Right kidney (tissue), 9 donors: ENCODE results near the gene CXorf49B.
"Not testable (repeated sequence)": the region's sequence is repeated elsewhere in the genome, so short reads cannot be mapped to it uniquely, and the experiment has no call there.

ENCODE experiments used
- DNase-seq: peaks from one replicate; pipeline ENCODE4 v3.0.0-alpha.2; 2016
- long read RNA-seq, 8 donors: transcript quantifications; one replicate each; lab custom pipeline, GENCODE V29; 2026

CXorf49B gene
- long read RNA-seq, donor 1: 0 reads
- long read RNA-seq, donor 2: 0 reads
- long read RNA-seq, donor 3: 0 reads
- long read RNA-seq, donor 4: 0 reads
- long read RNA-seq, donor 5, partial matches to known transcripts: 0 of 1 reads
- long read RNA-seq, donor 5, other reads (novel, unspliced or antisense): 0 of 1 reads
- long read RNA-seq, donor 6, partial matches to known transcripts: 0 of 1 reads
- long read RNA-seq, donor 6, other reads (novel, unspliced or antisense): 0 of 1 reads
- long read RNA-seq, donor 7: 0 reads
- long read RNA-seq, donor 8: 0 reads

DNA sequence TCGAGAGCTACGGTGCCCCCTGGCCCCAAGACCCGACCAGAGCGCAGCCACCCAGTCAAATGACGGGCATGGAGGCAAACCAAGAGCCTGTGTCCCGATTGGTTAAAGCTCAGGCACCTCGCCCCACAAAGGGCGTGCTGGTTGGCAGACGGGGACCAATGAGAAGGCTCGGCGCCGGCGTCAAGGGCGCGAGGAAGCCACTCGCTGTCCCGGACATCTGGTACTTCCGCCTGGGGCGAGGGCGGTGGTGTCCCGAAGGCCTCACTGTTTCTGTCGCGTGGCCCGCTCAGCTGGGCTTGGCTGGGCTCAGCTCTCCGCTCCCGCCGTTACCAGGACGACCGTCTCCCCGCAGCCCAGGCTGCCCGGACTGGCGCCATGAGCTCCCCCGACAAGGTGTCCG is at the start of gene CXorf49B:
TSS of gene CXorf49B (plus strand) at position 301 of the 400 bp plus-strand sequence. CDS start at position 376, 75 bp downstream.
- DNase-seq: not testable (repeated sequence)

DNA sequence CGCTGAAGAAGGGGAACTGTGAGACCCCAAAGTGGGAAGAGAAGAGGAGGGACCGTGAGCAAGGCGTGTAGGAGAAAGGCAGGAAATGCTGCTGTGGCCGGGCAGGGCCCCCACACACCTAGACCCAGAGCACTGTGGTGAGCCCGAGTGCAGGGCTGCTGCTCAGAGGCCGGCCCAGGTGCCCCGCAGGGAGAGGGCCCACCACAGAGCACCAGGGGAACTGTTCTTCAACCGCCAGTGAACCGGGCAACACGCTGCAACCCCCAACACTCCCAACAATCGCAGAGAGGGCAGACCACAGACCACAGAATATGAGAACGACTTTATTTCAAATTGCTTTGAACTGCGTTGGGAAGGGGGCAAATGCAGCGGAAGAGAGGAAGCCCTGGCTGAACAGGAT is 49.1 kb upstream of the CXorf49B start:
- DNase-seq: not testable (repeated sequence)

DNA sequence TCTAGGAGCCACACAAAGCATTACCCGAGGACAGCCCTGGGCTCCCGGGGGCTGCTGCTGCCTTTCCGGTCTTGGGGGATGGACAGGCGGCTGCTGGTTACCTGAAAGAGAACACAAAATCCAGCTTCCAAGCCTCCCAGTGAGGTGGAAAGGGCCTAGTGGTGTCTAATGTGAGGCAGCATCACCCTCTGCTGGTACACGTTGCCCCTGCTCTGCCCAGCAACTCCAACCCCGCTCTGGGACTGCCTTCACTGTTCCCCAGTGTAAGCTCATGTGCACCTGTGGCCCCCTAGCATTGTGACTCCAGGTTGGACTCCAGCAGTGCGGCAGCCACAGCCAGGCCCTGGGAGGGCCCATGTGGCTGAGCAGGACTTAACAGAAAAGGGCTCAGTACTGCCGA is 47.6 kb upstream of the CXorf49B start:
- not testable (repeated sequence) for DNase-seq

DNA sequence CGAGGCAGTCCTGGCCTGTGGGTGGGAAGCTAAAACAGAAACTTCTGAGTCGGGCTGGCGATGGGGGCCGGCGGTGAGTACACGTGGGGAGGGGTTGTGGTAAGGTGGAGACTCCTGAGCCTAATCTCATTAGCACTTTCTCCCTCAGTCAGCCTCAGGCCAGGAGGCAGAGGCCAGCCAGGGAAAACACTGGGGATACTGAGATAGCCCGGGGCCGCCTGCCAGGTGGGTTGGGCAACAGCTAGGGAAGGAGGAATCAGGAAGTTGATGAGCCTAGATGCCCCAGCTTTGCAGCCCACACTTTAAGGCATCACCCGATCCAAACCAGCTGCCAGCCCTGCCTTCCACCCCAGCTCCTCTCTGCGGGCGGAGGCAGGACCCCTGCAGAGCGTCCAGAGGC is 46.8 kb upstream of the CXorf49B start:
- not testable (repeated sequence) for DNase-seq

DNA sequence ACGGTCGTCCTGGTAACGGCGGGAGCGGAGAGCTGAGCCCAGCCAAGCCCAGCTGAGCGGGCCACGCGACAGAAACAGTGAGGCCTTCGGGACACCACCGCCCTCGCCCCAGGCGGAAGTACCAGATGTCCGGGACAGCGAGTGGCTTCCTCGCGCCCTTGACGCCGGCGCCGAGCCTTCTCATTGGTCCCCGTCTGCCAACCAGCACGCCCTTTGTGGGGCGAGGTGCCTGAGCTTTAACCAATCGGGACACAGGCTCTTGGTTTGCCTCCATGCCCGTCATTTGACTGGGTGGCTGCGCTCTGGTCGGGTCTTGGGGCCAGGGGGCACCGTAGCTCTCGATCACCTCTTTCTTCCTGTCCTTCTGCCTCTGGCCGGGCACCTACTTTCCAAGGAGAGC is 45.0 kb upstream of the CXorf49B start, which contains the start of gene CXorf49:
TSS of gene CXorf49 (minus strand) at position 101 of the 400 bp plus-strand sequence. CDS start 134 bp downstream, outside the sequence.
- DNase-seq: not testable (repeated sequence)

DNA sequence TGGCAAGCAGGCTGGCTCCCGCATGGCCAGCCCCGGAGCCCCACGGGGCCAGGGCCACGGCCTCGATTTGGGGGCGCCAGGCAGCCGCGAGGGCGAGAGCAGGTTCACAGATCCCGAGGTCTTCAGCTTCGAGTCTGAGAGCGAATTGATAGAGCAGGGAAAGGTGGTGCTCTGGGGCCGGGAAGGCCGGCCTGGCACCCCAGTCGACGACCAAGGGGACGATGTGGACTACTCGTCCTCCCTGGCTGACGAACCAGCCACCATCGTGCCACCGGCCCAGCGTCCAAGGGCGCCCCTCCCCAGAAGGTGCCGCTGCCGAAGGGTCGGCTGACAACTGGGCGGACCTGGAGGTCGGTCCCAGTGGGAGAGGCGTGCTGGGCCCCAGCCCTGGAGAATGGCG is 44.0 kb upstream of the CXorf49B start:
- DNase-seq: not testable (repeated sequence)

DNA sequence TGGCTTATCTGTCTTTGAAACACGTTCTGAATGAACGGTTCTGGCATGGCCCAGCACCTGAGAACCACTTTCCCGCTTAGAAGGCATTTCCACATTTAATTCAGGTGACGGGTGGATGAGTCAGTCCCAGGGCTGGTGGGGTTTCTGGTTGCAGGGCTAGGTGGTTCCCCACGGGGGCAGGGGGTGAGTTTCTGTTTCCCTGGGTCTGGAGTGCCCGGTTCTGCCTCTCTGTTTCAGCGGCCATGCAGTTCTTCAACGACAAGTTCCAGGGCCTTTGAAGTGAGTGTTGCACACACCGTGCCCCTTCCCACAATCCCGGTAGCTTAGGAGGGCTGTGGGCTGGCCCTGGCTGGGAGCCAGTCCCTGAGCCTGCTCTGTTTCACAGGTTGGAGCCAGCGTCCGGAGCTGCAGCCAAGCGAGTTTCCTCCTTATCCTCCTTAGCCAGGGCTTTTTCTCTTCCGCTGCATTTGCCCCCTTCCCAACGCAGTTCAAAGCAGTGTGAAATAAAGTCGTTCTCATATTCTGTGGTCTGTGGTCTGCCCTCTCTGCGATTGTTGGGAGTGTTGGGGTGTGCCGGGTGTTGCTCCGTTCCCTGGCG is 42.8 kb upstream of the CXorf49B start:
- DNase-seq: not testable (repeated sequence)

DNA sequence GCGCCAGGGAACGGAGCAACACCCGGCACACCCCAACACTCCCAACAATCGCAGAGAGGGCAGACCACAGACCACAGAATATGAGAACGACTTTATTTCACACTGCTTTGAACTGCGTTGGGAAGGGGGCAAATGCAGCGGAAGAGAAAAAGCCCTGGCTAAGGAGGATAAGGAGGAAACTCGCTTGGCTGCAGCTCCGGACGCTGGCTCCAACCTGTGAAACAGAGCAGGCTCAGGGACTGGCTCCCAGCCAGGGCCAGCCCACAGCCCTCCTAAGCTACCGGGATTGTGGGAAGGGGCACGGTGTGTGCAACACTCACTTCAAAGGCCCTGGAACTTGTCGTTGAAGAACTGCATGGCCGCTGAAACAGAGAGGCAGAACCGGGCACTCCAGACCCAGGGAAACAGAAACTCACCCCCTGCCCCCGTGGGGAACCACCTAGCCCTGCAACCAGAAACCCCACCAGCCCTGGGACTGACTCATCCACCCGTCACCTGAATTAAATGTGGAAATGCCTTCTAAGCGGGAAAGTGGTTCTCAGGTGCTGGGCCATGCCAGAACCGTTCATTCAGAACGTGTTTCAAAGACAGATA is 2.4 kb upstream of the CXorf49B start:
- DNase-seq: not testable (repeated sequence)

DNA sequence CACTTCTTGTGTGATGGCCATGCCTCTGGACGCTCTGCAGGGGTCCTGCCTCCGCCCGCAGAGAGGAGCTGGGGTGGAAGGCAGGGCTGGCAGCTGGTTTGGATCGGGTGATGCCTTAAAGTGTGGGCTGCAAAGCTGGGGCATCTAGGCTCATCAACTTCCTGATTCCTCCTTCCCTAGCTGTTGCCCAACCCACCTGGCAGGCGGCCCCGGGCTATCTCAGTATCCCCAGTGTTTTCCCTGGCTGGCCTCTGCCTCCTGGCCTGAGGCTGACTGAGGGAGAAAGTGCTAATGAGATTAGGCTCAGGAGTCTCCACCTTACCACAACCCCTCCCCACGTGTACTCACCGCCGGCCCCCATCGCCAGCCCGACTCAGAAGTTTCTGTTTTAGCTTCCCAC is 1.7 kb downstream of the CXorf49B start:
- DNase-seq: not testable (repeated sequence)

DNA sequence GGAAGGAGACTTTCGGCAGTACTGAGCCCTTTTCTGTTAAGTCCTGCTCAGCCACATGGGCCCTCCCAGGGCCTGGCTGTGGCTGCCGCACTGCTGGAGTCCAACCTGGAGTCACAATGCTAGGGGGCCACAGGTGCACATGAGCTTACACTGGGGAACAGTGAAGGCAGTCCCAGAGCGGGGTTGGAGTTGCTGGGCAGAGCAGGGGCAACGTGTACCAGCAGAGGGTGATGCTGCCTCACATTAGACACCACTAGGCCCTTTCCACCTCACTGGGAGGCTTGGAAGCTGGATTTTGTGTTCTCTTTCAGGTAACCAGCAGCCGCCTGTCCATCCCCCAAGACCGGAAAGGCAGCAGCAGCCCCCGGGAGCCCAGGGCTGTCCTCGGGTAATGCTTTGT is 2.5 kb downstream of the CXorf49B start:
- not testable (repeated sequence) for DNase-seq

DNA sequence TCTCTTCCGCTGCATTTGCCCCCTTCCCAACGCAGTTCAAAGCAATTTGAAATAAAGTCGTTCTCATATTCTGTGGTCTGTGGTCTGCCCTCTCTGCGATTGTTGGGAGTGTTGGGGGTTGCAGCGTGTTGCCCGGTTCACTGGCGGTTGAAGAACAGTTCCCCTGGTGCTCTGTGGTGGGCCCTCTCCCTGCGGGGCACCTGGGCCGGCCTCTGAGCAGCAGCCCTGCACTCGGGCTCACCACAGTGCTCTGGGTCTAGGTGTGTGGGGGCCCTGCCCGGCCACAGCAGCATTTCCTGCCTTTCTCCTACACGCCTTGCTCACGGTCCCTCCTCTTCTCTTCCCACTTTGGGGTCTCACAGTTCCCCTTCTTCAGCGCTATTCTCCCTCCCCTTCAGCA is 4.0 kb downstream of the CXorf49B start:
- DNase-seq: not testable (repeated sequence)

DNA sequence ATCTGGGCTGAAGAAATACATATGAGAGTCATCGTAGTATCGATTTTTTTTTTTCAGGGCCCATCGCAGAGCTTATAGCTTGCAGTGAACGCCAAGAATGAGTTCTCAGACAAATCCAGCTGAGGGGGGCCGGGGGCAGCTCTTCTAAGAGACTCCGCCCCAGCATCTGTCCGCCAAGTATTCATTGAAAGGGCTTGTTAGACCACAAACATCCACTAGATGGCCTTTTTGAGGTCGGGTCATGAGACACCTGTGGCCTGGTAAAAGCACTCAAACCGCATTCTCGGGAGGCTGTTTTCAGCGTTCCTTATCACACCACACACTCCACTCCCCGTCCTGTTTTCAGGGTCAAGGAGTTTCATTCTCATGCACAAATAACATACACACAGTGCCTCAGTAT is 15.2 kb downstream of the CXorf49B start:
- not testable (repeated sequence) for DNase-seq

DNA sequence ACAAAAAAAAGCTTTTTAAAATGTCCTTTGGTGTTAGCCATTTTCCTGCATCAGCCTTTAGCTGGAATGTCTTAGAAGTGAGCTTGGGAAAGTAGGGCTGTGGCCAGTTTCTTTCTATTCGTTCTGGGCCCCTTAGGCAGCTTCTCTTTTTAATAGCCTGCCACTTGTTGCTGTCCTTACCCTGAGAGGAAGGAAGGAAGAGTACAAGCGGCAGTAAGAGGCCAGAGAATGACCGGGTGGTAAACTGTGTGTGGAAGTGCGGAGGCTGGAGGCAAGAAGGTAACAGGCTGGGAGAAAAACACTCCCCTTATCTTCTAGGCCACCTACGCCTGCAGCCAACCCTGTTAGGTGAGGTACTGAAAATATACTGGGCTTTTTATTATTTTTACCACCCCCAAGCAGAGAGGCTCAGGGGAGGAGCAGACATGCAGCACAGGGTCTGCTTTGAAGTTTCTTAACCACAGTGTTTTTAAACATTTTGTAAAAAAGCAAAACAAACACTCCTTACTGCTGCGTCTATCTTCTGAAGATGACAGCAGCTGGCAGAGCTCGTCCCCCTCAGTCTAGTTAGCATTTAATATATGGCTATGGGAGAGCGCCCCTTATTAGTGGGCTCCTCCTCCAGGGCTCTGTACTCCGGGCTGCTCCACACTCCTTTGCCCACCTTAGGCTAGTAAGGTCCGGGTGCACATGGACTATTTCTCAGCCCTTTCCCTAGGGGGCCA is 19.2 kb downstream of the CXorf49B start:
- DNase-seq: not testable (repeated sequence)

DNA sequence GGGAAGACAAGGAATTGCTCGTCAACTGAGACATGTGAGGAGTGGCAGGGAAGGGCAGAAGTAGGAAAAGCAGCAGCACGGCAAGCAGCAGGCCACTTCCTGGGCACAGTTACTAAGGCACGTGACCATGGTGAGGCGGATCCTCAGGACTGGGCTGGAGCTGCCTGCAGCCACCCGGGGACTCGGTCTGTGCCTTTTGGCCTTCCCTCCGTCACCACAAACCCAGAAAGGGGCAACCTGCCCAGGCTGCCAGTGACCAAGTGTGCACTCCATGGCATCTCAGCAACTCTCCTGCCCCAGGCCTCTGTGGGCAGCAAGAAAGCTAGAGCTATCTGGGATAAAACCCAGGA is 19.8 kb downstream of the CXorf49B start:
- not testable (repeated sequence) for DNase-seq

DNA sequence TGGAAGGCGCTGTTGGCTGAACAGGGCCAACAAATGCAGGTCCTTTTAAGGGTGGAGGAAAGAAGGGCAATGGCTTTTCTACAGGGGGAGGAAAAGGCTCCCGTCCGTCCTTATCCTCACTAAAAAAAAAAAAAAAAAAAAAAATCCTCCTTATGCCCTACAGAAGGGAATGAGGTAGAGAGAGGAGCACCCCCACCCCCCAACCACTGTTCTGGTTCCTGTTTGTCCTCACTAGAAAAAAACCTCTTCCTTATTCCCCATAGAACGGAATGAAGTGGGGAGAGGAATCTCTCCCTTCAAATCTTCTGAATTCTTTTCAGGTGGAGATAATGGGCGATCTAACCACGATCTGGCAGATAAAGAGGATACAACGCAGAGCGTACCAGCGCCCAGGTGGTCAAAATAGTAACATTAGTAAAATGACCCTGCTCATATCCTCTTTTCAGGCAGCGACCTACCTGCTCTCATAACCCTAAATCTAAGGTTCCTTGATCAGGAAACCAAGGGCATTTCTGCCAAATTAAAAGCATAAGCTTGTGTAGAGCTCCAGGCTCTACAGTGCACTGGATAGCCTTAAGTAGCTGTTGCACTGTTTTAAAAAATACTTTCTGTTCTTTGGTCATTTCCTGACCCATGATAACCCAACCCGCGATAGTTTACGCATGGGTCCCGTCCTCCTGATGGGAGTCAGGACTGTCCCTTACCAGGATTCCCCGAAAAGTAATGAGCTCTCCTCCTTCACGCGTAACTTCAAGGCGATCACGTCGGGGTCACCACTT is 20.6 kb downstream of the CXorf49B start:
- DNase-seq: not testable (repeated sequence)

DNA sequence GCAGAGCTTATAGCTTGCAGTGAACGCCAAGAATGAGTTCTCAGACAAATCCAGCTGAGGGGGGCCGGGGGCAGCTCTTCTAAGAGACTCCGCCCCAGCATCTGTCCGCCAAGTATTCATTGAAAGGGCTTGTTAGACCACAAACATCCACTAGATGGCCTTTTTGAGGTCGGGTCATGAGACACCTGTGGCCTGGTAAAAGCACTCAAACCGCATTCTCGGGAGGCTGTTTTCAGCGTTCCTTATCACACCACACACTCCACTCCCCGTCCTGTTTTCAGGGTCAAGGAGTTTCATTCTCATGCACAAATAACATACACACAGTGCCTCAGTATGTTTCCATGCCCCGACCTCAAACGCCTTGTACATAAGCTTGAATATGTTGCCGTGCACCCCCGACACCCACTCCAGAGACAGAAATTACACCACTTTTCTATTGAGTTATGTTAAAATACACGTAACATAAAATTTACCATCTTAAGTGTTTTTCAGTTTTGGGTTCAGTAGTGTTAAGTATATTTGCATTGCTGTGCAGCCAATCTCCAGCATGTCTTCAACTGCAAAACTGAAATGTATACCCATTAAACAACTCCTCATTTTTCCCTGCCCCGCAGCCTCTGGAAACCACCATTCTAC is 21.3 kb downstream of the CXorf49B start:
- DNase-seq: not testable (repeated sequence)

DNA sequence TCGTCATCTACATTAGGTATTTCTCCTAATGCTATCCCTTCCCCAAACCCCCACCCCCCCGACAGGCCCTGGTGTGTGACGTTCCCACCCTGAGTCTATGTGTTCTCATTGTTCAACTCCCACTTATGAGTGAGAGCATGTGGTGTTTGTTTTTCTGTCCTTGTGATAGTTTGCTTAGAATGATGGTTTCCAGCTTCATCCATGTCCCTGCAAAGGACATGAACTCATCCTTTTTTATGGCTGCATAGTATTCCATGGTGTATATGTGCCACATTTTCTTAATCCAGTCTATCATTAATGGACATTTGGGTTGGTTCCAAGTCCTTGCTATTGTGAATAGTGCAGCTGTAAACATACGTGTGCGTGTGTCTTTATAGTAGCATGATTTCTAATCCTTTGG is 43.3 kb downstream of the CXorf49B start:
- not testable (repeated sequence) for DNase-seq

DNA sequence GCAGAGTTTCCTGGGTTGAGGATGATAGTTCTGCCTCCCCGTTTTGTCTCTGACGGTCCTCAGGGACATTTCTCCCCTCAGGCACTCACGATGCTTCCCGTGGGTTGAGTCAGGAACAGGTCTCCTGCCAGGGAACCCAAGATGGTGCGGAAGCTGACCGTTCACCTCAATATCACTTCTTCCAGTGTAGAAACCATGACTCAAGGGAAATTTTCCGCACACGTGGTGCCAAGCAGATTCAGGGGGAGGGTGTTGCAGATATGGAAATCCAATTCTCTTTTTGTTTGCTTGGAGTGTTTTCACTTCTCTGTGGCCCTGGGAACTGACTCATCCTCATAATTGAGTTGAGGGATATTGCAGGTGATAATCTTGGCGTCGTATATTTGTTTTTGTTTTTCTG is 46.7 kb downstream of the CXorf49B start:
- no peak for DNase-seq

DNA sequence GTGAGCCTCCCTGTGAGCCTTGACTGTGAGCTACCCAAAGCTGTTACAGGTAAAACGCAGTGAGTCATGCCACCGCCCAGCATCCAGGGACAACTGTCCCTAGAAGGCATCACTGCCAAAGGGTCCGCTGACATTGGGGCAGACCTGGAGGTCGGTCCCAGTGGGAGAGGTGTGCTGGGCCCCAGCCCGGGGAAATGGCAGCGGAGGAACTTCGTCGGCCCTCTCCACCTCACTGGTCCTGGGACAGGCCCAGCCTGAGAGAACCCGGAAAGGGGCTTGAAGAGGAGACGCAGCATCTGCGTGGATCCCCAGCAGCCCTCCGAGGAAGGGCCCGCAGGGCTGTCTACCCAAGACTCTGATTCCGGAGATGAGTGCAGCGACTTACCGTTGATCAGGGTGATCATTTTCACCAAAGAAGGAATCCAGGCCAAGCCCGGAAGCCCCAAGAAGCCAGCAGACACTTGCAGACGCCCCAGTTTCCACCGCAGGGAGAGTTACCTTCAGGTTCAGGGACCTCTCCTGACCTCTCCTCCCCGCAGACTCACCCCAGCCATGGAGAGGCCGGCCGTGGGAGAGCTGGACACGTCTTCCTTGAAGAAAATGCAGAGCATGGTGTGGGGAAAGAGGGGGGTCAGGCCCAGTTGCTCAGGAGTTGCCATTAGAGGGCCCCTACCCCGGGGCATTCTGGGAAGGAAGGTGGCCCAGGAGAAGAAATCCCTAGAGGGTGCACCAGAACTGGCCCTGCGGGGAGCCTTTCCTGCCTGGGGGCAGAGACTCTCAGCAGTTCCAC is 51.2 kb downstream of the CXorf49B start:
- no peak for DNase-seq

DNA sequence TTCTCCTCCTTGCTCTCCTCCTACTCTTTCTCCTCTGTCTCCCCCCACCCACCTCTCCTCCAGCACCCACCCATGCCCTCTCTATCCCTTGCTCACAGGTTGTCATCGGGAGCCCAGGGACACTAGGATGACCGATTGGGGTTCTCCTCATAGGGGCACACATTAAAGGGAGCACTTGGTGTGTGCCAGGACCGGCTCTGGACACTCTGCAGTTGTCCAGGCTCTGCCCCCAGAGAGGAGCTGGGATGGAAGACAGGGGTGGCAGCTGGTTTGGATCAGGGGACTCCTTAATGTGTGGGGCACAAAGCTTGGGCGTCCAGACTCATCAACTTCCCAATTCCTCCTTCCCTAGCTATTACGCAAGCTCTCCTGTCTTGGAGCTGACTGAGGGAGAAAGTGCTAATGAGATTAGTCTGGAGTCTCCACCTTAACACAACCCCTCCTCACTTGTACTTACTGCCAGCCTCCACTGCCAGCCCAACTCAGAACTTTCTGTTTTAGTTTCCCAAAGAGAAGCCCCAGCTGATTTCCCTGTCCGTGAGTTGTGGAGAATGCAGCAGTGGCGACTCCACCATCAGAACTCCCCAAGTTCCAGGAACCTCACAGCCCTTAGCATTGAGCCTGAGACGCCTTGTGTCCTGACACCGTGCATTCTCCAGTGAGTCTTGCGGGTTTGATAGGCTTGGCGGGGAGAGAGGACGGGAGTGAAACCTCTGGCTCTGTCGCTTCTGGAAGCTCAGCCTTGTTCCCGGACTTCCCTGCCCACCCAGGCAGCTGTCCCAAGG is 52.2 kb downstream of the CXorf49B start:
- no peak for DNase-seq
